GM23338 (cell line): ENCODE results near the gene PROCA1. TPM values are rescaled to one million over a fixed set of nuclear protein-coding genes. Genes with fewer than 3 reads are reported as not detected.

Experiments used
- ATAC-seq: fragments of 200-7000 bp; cut with Tn5 transposase; 3 replicates; pipeline ENCODE4 v1.9.1; 2020
- DNase-seq: peaks from one replicate; pipeline ENCODE4 v3.0.0-alpha.2; 2015; ENCODE audit warnings: low spot score
- H2AFZ ChIP-seq: fragments of 200-600 bp; sonication (generic); 2 replicates; pipeline ENCODE4 v1.8.0; 2016; ENCODE audit warnings: antibody characterized with exemption, mild to moderate bottlenecking, moderate library complexity
- H3F3A ChIP-seq: fragments of 200-600 bp; sonication (generic); replicated peaks from 2 replicates; pipeline ENCODE4 v1.8.0; 2017; ENCODE audit warnings: antibody characterized with exemption, mixed run types, low read depth
- H3K27ac ChIP-seq: fragments of 200-600 bp; sonication (generic); 2 replicates; pipeline ENCODE4 v1.6.1; 2016; ENCODE audit warnings: low read depth
- H3K27me3 ChIP-seq: fragments of 200-600 bp; sonication (generic); 2 replicates; pipeline ENCODE4 v1.8.0; 2016; ENCODE audit warnings: mild to moderate bottlenecking, mixed run types, moderate library complexity; ENCODE audit not compliant: insufficient read depth
- H3K36me3 ChIP-seq: fragments of 200-600 bp; sonication (generic); 2 replicates; pipeline ENCODE4 v1.8.0; 2016; ENCODE audit warnings: mild to moderate bottlenecking; ENCODE audit not compliant: insufficient read depth
- H3K4me1 ChIP-seq: fragments of 200-600 bp; sonication (generic); 2 replicates; pipeline ENCODE4 v1.8.0; 2016; ENCODE audit warnings: mild to moderate bottlenecking, moderate library complexity; ENCODE audit not compliant: insufficient read depth
- H3K4me2 ChIP-seq: fragments of 200-600 bp; sonication (generic); 2 replicates; pipeline ENCODE4 v1.7.1; 2017; ENCODE audit warnings: mixed run types
- H3K4me3 ChIP-seq: fragments of 200-600 bp; sonication (generic); 2 replicates; pipeline ENCODE4 v1.6.1; 2016; ENCODE audit warnings: mixed run types
- H3K79me2 ChIP-seq: fragments of 200-600 bp; sonication (generic); replicated peaks from 2 replicates; pipeline ENCODE4 v1.8.0; 2017; ENCODE audit warnings: mild to moderate bottlenecking; ENCODE audit not compliant: insufficient read depth
- H3K9me2 ChIP-seq: fragments of 200-600 bp; sonication (generic); 2 replicates; pipeline ENCODE4 v1.8.0; 2017; ENCODE audit not compliant: insufficient read depth
- H4K20me1 ChIP-seq: fragments of 200-600 bp; sonication (generic); replicated peaks from 2 replicates; pipeline ENCODE4 v1.8.0; 2017; ENCODE audit warnings: mild to moderate bottlenecking; ENCODE audit not compliant: insufficient read depth
- H3K27ac Mint-ChIP-seq: 2 replicates; pipeline ENCODE4 v1.8.0; 2020; ENCODE audit warnings: inconsistent platforms, mild to moderate bottlenecking, moderate library complexity, mixed read lengths
- H3K27me3 Mint-ChIP-seq: 3 replicates; pipeline ENCODE4 v1.8.0; 2022; ENCODE audit warnings: low read depth, mild to moderate bottlenecking, moderate library complexity, mixed read lengths, inconsistent platforms; ENCODE audit not compliant: insufficient read depth, poor library complexity
- H3K36me3 Mint-ChIP-seq: 3 replicates; pipeline ENCODE4 v1.8.0; 2021; ENCODE audit warnings: low read depth, mild to moderate bottlenecking, inconsistent platforms, moderate library complexity, mixed read lengths
- H3K4me1 Mint-ChIP-seq: 3 replicates; pipeline ENCODE4 v1.8.0; 2020; ENCODE audit warnings: mild to moderate bottlenecking, inconsistent platforms, mixed read lengths
- H3K4me3 Mint-ChIP-seq: 3 replicates; pipeline ENCODE4 v1.8.0; 2021; ENCODE audit warnings: moderate library complexity, mild to moderate bottlenecking, inconsistent platforms, mixed read lengths
- H3K9me3 Mint-ChIP-seq: 3 replicates; pipeline ENCODE4 v1.8.0; 2020; ENCODE audit warnings: moderate library complexity, mild to moderate bottlenecking, inconsistent platforms, mixed read lengths
- CREB1 ChIP-seq: fragments of 250-450 bp; sonication (Bioruptor Pico); IDR thresholded peaks from 2 replicates; pipeline ENCODE4 v1.5.0; 2020; ENCODE audit warnings: low read depth, mild to moderate bottlenecking, moderate library complexity
- EZH2 ChIP-seq: fragments of 200-600 bp; sonication (generic); IDR thresholded peaks from one replicate; pipeline ENCODE4 v1.8.0; 2017; ENCODE audit warnings: antibody characterized with exemption, mild to moderate bottlenecking, low read depth; ENCODE audit not compliant: unreplicated experiment
- EZH2phosphoT487 ChIP-seq: fragments of 200-600 bp; sonication (generic); IDR thresholded peaks from one replicate; pipeline ENCODE4 v1.8.1; 2018; ENCODE audit warnings: antibody characterized with exemption; ENCODE audit not compliant: unreplicated experiment
- JUNB ChIP-seq: IDR thresholded peaks from one replicate; pipeline ENCODE4 v1.6.1; 2016; ENCODE audit warnings: antibody characterized with exemption; ENCODE audit not compliant: unreplicated experiment
- NANOG ChIP-seq: IDR thresholded peaks from 2 replicates; pipeline ENCODE4 v1.6.1; 2016; ENCODE audit warnings: antibody characterized with exemption, borderline replicate concordance
- POLR2AphosphoS5 ChIP-seq: IDR thresholded peaks from 2 replicates; pipeline ENCODE4 v1.6.1; 2016; ENCODE audit warnings: antibody characterized with exemption, low read depth
- STAT1 ChIP-seq: IDR thresholded peaks from one replicate; pipeline ENCODE4 v1.6.1; 2016; ENCODE audit warnings: antibody characterized with exemption; ENCODE audit not compliant: unreplicated experiment
- ZNF114 ChIP-seq: fragments of 250-450 bp; sonication (Bioruptor Pico); IDR thresholded peaks from 2 replicates; pipeline ENCODE4 v1.5.0; 2020; ENCODE audit warnings: mild to moderate bottlenecking, moderate library complexity
- ZNF331 ChIP-seq: fragments of 250-450 bp; sonication (Bioruptor Pico); IDR thresholded peaks from 2 replicates; pipeline ENCODE4 v1.5.0; 2020; ENCODE audit warnings: low read depth, mild to moderate bottlenecking, moderate library complexity
- polyA plus RNA-seq: library from polyadenylated mRNA; unstranded; fragments of >200 nt; fragmentation: Nextera tagmentation; extraction: Ambion mirVana; gene quantifications from 2 replicates; pipeline ENCODE4 v1.2.1, GENCODE V29; 2016
- total RNA-seq: library from RNA; depleted of rRNA; stranded (reverse); fragments of >200 nt; shearing (Covaris generic); gene quantifications from 2 replicates; pipeline ENCODE4 v1.2.3, GENCODE V29; 2014
- TF ChIP-seq, protein P1 (sequence below): IDR thresholded peaks from 2 replicates; pipeline ENCODE4 v1.6.1; 2016; ENCODE audit warnings: antibody characterized with exemption
- TF ChIP-seq, protein P2 (sequence below): IDR thresholded peaks from one replicate; pipeline ENCODE4 v1.6.1; 2018; ENCODE audit warnings: antibody characterized with exemption; ENCODE audit not compliant: unreplicated experiment
- TF ChIP-seq, protein P3 (sequence below): fragments of 250-450 bp; sonication (Bioruptor Pico); IDR thresholded peaks from 2 replicates; pipeline ENCODE4 v1.5.0; 2020; ENCODE audit warnings: mild to moderate bottlenecking, moderate library complexity
- TF ChIP-seq, protein P4 (sequence below), 2 experiments: fragments of 200-600 bp in 1 of 2; sonication (generic) in 1 of 2; conservative IDR thresholded peaks; 2 replicates each; pipeline versions ENCODE4 v1.5.1 to v1.6.1; 2016 to 2017; ENCODE audit warnings: antibody characterized with exemption in 2 of 2, low read depth in 2 of 2, mild to moderate bottlenecking in 2 of 2, moderate library complexity in 1 of 2

The PROCA1 gene
- total and polyA plus RNA-seq, 2 experiments from 2014 or later: 11.3 to 14.4 TPM

DNA sequence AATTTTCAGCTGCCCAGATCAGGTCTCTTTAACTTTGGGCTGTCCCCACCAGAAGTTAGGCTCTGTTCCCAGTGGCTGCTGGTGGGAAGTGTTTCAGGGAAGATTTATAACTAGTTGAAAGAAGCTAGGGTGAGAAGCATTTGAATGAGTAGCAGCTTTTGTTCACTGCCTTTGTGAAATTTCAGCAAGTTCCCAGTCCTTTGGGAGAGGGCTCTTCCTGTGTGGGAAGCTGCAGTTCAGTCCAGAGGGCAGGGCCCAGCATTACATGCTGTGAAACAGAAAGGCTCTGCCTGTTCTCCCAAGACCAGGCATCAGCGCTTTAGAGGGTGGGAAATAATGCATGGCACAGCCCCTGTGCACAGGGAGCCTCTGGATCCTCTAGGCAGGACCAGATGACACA is 17.8 kb downstream of the PROCA1 start:
- peaks cover 2% of the 10 kb centered on the region for H3K27me3 Mint-ChIP-seq
- H3K4me1 ChIP-seq: no peaks in the 10 kb centered on the region
- DNase-seq (no peak), ATAC-seq (no peak)
- no peak overlapping the region for H3K4me3 Mint-ChIP-seq
- H3K4me1 Mint-ChIP-seq: no peaks in the 10 kb centered on the region
- no peaks in the 10 kb centered on the region for H3K27me3 ChIP-seq
- peaks cover 6% of the 10 kb centered on the region for H4K20me1 ChIP-seq
- H3K9me2 ChIP-seq: no peaks in the 10 kb centered on the region
- H3K79me2 ChIP-seq: no peaks in the 10 kb centered on the region
- 0 out of 2 replicates have a peak, but pooled peaks cover 5% of the 10 kb centered on the region for H3F3A ChIP-seq
- no peak overlapping the region for H3K27ac ChIP-seq
- no peak overlapping the region for H2AFZ ChIP-seq
- no peak overlapping the region for H3K27ac Mint-ChIP-seq
- peaks cover 57% of the 10 kb centered on the region for H3K36me3 ChIP-seq
- no peak overlapping the region for H3K4me3 ChIP-seq
- no peaks in the 10 kb centered on the region for H3K9me3 Mint-ChIP-seq
- peaks cover 99% of the 10 kb centered on the region for H3K36me3 Mint-ChIP-seq
- H3K4me2 ChIP-seq: no peak overlapping the region
- TF ChIP-seq EZH2: no peak
- TF ChIP-seq JUNB: no peak
- no peak for TF ChIP-seq STAT1
- TF ChIP-seq, protein P1, sequence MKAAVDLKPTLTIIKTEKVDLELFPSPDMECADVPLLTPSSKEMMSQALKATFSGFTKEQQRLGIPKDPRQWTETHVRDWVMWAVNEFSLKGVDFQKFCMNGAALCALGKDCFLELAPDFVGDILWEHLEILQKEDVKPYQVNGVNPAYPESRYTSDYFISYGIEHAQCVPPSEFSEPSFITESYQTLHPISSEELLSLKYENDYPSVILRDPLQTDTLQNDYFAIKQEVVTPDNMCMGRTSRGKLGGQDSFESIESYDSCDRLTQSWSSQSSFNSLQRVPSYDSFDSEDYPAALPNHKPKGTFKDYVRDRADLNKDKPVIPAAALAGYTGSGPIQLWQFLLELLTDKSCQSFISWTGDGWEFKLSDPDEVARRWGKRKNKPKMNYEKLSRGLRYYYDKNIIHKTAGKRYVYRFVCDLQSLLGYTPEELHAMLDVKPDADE: no peak
- TF ChIP-seq, protein P2, sequence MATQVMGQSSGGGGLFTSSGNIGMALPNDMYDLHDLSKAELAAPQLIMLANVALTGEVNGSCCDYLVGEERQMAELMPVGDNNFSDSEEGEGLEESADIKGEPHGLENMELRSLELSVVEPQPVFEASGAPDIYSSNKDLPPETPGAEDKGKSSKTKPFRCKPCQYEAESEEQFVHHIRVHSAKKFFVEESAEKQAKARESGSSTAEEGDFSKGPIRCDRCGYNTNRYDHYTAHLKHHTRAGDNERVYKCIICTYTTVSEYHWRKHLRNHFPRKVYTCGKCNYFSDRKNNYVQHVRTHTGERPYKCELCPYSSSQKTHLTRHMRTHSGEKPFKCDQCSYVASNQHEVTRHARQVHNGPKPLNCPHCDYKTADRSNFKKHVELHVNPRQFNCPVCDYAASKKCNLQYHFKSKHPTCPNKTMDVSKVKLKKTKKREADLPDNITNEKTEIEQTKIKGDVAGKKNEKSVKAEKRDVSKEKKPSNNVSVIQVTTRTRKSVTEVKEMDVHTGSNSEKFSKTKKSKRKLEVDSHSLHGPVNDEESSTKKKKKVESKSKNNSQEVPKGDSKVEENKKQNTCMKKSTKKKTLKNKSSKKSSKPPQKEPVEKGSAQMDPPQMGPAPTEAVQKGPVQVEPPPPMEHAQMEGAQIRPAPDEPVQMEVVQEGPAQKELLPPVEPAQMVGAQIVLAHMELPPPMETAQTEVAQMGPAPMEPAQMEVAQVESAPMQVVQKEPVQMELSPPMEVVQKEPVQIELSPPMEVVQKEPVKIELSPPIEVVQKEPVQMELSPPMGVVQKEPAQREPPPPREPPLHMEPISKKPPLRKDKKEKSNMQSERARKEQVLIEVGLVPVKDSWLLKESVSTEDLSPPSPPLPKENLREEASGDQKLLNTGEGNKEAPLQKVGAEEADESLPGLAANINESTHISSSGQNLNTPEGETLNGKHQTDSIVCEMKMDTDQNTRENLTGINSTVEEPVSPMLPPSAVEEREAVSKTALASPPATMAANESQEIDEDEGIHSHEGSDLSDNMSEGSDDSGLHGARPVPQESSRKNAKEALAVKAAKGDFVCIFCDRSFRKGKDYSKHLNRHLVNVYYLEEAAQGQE: no peak
- no peak for TF ChIP-seq POLR2AphosphoS5
- TF ChIP-seq EZH2phosphoT487: no peak
- TF ChIP-seq ZNF114 (CRISPR knock-in tag): no peak
- TF ChIP-seq NANOG: no peak
- TF ChIP-seq ZNF331 (CRISPR knock-in tag): no peak
- TF ChIP-seq, protein P3, sequence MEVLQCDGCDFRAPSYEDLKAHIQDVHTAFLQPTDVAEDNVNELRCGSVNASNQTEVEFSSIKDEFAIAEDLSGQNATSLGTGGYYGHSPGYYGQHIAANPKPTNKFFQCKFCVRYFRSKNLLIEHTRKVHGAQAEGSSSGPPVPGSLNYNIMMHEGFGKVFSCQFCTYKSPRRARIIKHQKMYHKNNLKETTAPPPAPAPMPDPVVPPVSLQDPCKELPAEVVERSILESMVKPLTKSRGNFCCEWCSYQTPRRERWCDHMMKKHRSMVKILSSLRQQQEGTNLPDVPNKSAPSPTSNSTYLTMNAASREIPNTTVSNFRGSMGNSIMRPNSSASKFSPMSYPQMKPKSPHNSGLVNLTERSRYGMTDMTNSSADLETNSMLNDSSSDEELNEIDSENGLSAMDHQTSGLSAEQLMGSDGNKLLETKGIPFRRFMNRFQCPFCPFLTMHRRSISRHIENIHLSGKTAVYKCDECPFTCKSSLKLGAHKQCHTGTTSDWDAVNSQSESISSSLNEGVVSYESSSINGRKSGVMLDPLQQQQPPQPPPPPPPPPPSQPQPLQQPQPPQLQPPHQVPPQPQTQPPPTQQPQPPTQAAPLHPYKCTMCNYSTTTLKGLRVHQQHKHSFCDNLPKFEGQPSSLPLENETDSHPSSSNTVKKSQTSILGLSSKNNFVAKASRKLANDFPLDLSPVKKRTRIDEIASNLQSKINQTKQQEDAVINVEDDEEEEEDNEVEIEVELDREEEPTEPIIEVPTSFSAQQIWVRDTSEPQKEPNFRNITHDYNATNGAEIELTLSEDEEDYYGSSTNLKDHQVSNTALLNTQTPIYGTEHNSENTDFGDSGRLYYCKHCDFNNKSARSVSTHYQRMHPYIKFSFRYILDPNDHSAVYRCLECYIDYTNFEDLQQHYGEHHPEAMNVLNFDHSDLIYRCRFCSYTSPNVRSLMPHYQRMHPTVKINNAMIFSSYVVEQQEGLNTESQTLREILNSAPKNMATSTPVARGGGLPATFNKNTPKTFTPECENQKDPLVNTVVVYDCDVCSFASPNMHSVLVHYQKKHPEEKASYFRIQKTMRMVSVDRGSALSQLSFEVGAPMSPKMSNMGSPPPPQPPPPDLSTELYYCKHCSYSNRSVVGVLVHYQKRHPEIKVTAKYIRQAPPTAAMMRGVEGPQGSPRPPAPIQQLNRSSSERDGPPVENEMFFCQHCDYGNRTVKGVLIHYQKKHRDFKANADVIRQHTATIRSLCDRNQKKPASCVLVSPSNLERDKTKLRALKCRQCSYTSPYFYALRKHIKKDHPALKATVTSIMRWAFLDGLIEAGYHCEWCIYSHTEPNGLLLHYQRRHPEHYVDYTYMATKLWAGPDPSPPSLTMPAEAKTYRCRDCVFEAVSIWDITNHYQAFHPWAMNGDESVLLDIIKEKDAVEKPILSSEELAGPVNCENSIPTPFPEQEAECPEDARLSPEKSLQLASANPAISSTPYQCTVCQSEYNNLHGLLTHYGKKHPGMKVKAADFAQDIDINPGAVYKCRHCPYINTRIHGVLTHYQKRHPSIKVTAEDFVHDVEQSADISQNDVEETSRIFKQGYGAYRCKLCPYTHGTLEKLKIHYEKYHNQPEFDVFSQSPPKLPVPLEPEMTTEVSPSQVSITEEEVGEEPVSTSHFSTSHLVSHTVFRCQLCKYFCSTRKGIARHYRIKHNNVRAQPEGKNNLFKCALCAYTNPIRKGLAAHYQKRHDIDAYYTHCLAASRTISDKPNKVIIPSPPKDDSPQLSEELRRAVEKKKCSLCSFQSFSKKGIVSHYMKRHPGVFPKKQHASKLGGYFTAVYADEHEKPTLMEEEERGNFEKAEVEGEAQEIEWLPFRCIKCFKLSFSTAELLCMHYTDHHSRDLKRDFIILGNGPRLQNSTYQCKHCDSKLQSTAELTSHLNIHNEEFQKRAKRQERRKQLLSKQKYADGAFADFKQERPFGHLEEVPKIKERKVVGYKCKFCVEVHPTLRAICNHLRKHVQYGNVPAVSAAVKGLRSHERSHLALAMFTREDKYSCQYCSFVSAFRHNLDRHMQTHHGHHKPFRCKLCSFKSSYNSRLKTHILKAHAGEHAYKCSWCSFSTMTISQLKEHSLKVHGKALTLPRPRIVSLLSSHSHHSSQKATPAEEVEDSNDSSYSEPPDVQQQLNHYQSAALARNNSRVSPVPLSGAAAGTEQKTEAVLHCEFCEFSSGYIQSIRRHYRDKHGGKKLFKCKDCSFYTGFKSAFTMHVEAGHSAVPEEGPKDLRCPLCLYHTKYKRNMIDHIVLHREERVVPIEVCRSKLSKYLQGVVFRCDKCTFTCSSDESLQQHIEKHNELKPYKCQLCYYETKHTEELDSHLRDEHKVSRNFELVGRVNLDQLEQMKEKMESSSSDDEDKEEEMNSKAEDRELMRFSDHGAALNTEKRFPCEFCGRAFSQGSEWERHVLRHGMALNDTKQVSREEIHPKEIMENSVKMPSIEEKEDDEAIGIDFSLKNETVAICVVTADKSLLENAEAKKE (CRISPR knock-in tag): no peak
- TF ChIP-seq, protein P4, sequence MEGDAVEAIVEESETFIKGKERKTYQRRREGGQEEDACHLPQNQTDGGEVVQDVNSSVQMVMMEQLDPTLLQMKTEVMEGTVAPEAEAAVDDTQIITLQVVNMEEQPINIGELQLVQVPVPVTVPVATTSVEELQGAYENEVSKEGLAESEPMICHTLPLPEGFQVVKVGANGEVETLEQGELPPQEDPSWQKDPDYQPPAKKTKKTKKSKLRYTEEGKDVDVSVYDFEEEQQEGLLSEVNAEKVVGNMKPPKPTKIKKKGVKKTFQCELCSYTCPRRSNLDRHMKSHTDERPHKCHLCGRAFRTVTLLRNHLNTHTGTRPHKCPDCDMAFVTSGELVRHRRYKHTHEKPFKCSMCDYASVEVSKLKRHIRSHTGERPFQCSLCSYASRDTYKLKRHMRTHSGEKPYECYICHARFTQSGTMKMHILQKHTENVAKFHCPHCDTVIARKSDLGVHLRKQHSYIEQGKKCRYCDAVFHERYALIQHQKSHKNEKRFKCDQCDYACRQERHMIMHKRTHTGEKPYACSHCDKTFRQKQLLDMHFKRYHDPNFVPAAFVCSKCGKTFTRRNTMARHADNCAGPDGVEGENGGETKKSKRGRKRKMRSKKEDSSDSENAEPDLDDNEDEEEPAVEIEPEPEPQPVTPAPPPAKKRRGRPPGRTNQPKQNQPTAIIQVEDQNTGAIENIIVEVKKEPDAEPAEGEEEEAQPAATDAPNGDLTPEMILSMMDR (conservative IDR thresholded peaks at IDR 0.05; ENCODE audit: low read depth in 2 of 2): no peak
- TF ChIP-seq CREB1 (CRISPR knock-in tag): no peak
